GM12878 (cell line): ENCODE measurements around the gene COL9A2. TPM values are rescaled to one million over a fixed set of nuclear protein-coding genes. Genes with fewer than 3 reads are reported as not detected.

Experiments used
- ATAC-seq: fragments of 200-7000 bp; cut with Tn5 transposase; 3 replicates; pipeline ENCODE4 v1.9.1; 2020; ENCODE audit warnings: mild to moderate bottlenecking, moderate library complexity
- BruUV-seq: library from RNA; stranded (reverse); fragments of 400-500 nt; replicated peaks from 2 replicates; lab custom pipeline; 2021; lab: Mats Ljungman, UMichigan
- CTCF ChIA-PET: fragments of 300-600 bp; sonication (Branson Sonifier 250); formaldehyde crosslinking; extraction: SDS; loops from one replicate; lab custom pipeline; 2021; ENCODE audit warnings: inconsistent platforms; lab: Yijun Ruan, JAX
- POLR2A ChIA-PET: fragments of 350-600 bp; formaldehyde crosslinking; extraction: SDS; loops from one replicate; lab custom pipeline; 2021; ENCODE audit warnings: inconsistent platforms; lab: Charles Lee
- RAD21 ChIA-PET: fragments of 300-600 bp; sonication (Branson Sonifier 250); formaldehyde crosslinking; loops from one replicate; lab custom pipeline; 2023; ENCODE audit warnings: antibody characterized with exemption; ENCODE audit not compliant: unreplicated experiment; lab: Charles Lee
- SMC1A ChIA-PET: fragments of 300-600 bp; sonication (Branson Sonifier 250); formaldehyde crosslinking; loops from one replicate; lab custom pipeline; 2023; ENCODE audit not compliant: unreplicated experiment, uncharacterized antibody; lab: Charles Lee
- DNase-seq: peaks from one replicate; pipeline ENCODE4 v3.0.0-alpha.2; 2011; ENCODE audit warnings: low read depth, low spot score
- FAIRE-seq: peaks from 3 replicates; lab custom pipeline; 2011; peaks lifted over from hg19 to GRCh38; lab: Jason Lieb, UNC
- H2AFZ ChIP-seq: 2 replicates; pipeline ENCODE4 v1.6.0; 2011; ENCODE audit warnings: low read depth, low read length, control low read depth; ENCODE audit not compliant: control insufficient read depth
- H3K27ac ChIP-seq: 2 replicates; pipeline ENCODE4 v1.5.1; 2011; ENCODE audit warnings: control low read depth; ENCODE audit not compliant: control insufficient read depth, insufficient read depth
- H3K27me3 ChIP-seq, 2 experiments: replicated peaks in 1 of 2; 2 replicates each; pipeline versions ENCODE4 v1.6.0 to v1.6.1; 2011; ENCODE audit warnings: low read length in 1 of 2; ENCODE audit not compliant: control insufficient read depth in 2 of 2, insufficient read depth in 2 of 2
- H3K36me3 ChIP-seq, 2 experiments: 2 replicates each; pipeline ENCODE4 v1.5.1; 2011; ENCODE audit warnings: low read length in 1 of 2; ENCODE audit not compliant: control insufficient read depth in 2 of 2, insufficient read depth in 2 of 2
- H3K4me1 ChIP-seq: 2 replicates; pipeline ENCODE4 v1.6.1; 2011; ENCODE audit warnings: mild to moderate bottlenecking, low read length, moderate library complexity, mixed read lengths; ENCODE audit not compliant: control insufficient read depth, insufficient read depth
- H3K4me2 ChIP-seq: 2 replicates; pipeline ENCODE4 v1.6.0; 2011; ENCODE audit warnings: control low read depth; ENCODE audit not compliant: control insufficient read depth, insufficient read depth
- H3K4me3 ChIP-seq: fragments of 200-600 bp; sonication (generic); 2 replicates; pipeline ENCODE4 v1.5.1; 2016
- H3K79me2 ChIP-seq: 2 replicates; pipeline ENCODE4 v1.6.0; 2011; ENCODE audit warnings: low read length; ENCODE audit not compliant: control insufficient read depth, insufficient read depth
- H3K9ac ChIP-seq: 2 replicates; pipeline ENCODE4 v1.8.0; 2011; ENCODE audit warnings: low read length, control low read depth, mixed read lengths; ENCODE audit not compliant: control insufficient read depth, insufficient read depth
- H3K9me3 ChIP-seq: replicated peaks from 3 replicates; pipeline ENCODE4 v1.5.1; 2011; ENCODE audit warnings: mild to moderate bottlenecking, low read length; ENCODE audit not compliant: control insufficient read depth, insufficient read depth
- H4K20me1 ChIP-seq: 2 replicates; pipeline ENCODE4 v1.6.0; 2011; ENCODE audit not compliant: control insufficient read depth, insufficient read depth
- E2F8 ChIP-seq: fragments of 450-650 bp; IDR thresholded peaks from 2 replicates; pipeline ENCODE4 v1.6.1; 2018; ENCODE audit warnings: mild to moderate bottlenecking, low read depth, moderate library complexity; ENCODE audit not compliant: partially characterized antibody
- EZH2 ChIP-seq: IDR thresholded peaks from 2 replicates; pipeline ENCODE4 v1.6.1; 2012; ENCODE audit warnings: low read depth, mild to moderate bottlenecking, control low read depth, inconsistent platforms, low read length, borderline replicate concordance; ENCODE audit not compliant: control insufficient read depth
- FOXK2 ChIP-seq: fragments of 450-650 bp; IDR thresholded peaks from 2 replicates; pipeline ENCODE4 v1.6.1; 2017; ENCODE audit warnings: mild to moderate bottlenecking, moderate library complexity
- JUND ChIP-seq: IDR thresholded peaks from 2 replicates; pipeline ENCODE4 v1.6.1; 2012; ENCODE audit warnings: low read depth, mild to moderate bottlenecking, low read length, improper control_type of control experiment, moderate library complexity
- KAT2A ChIP-seq: conservative IDR thresholded peaks from 2 replicates; pipeline ENCODE4 v1.6.1; 2011; ENCODE audit warnings: low read depth, low read length; ENCODE audit not compliant: control insufficient read depth
- RCOR1 ChIP-seq: conservative IDR thresholded peaks from 2 replicates; pipeline ENCODE4 v1.6.1; 2012; ENCODE audit warnings: low read depth, low read length, improper control_type of control experiment
- TAF1 ChIP-seq: IDR thresholded peaks from 2 replicates; pipeline ENCODE4 v1.6.1; 2011; ENCODE audit warnings: mild to moderate bottlenecking, low read depth, low read length, borderline replicate concordance
- TBL1XR1 ChIP-seq: IDR thresholded peaks from 2 replicates; pipeline ENCODE4 v1.6.1; 2012; ENCODE audit warnings: low read depth, low read length, improper control_type of control experiment
- YBX1 ChIP-seq: fragments of 450-650 bp; IDR thresholded peaks from 2 replicates; pipeline ENCODE4 v1.6.1; 2016; ENCODE audit warnings: antibody characterized with exemption
- ZBED1 ChIP-seq: IDR thresholded peaks from 2 replicates; pipeline ENCODE4 v1.6.1; 2016; ENCODE audit warnings: borderline replicate concordance
- ZNF274 ChIP-seq: IDR thresholded peaks from one replicate; pipeline ENCODE4 v1.8.0; 2011; ENCODE audit not compliant: insufficient read length, insufficient read depth
- ZZZ3 ChIP-seq: IDR thresholded peaks from 2 replicates; pipeline ENCODE4 v1.6.1; 2011; ENCODE audit warnings: low read depth; ENCODE audit not compliant: control insufficient read depth, insufficient read length
- WGBS: methylation state at CpG from one replicate; pipeline ENCODE4 v1.1.6; 2016; ENCODE audit warnings: low lambda C conversion rate; ENCODE audit not compliant: insufficient replicate concordance, insufficient coverage; ENCODE audit errors: missing lambda C conversion rate; 5-methylcytosine and 5-hydroxymethylcytosine counted together
- in situ Hi-C: fragments of 300-500 bp; cut with MboI; formaldehyde crosslinking; loops from 9 replicates; pipeline ENCODE4 v1.14.3; 2018; ENCODE audit warnings: mixed read lengths
- intact Hi-C: fragments of 100-400 bp; cut with micrococcal nuclease; formaldehyde crosslinking; loops from one replicate; pipeline ENCODE4 v1.14.2; 2022; ENCODE audit not compliant: unreplicated experiment
- polyA plus RNA-seq, 11 experiments: library from polyadenylated mRNA; depleted of rRNA in 4 of 11; unstranded in 6 of 11; stranded (reverse) in 5 of 11; fragments of >200 nt; fragmentation: Nextera tagmentation in 4 of 11; fragmentation: Illumina TruSeq in 1 of 11; extraction: Ambion mirVana in 4 of 11; extraction: Trizol in 1 of 11; gene quantifications; 1 replicate in 1 of 11; 2 replicates in 10 of 11; pipeline versions ENCODE4 v1.2.1 to v1.2.3, GENCODE V29; 2011 to 2016; ENCODE audit warnings: inconsistent platforms in 2 of 11, missing spikeins in 2 of 11, low read depth in 1 of 11
- total RNA-seq, 4 experiments: library from RNA; depleted of rRNA in 3 of 4; stranded (reverse); fragments of >200 nt in 3 of 4; fragmentation: Illumina TruSeq in 1 of 4; extraction: Trizol in 1 of 4; gene quantifications; 2 replicates each; pipeline versions ENCODE4 v1.2.1 to v1.2.3, GENCODE V29; 2013 to 2021
- TF ChIP-seq, protein P1 (sequence below): fragments of 450-650 bp; IDR thresholded peaks from 2 replicates; pipeline ENCODE4 v1.6.1; 2017; ENCODE audit warnings: mild to moderate bottlenecking, low read depth, inconsistent platforms; ENCODE audit not compliant: poor library complexity, severe bottlenecking

The COL9A2 gene
- total and polyA plus RNA-seq, 10 of the 15 experiments (the other 5 are each of a cell fraction or from before 2014, with no cell fraction given): 3.1 to 63.3 (median 22.4) TPM

- BruUV-seq: no TSS peak
- Histone ChIP-seq H3K9ac (no peak overlapping the region), H4K20me1 (no peaks in the 10 kb centered on the region), H3K27me3 (no peaks in the 10 kb centered on the region), H3K79me2 (peaks cover 33% of the 10 kb centered on the region), H3K4me3 (no peak overlapping the region), H3K27ac (no peak overlapping the region), H3K9me3 (no peaks in the 10 kb centered on the region), H3K4me1 (peaks cover 8% of the 10 kb centered on the region; the same call in 1 of the 2 replicates), H3K4me2 (no peak overlapping the region), H2AFZ (no peak overlapping the region), H3K36me3 (no peaks in the 10 kb centered on the region)
- ChIA-PET SMC1A (interaction anchor here (1.5 to 2.6 kb wide), 4 partner anchors 13 to 149 kb away, joined by 5 to 9 read pairs (median 6); no protein-coding TSS in a partner anchor), CTCF (interaction anchor here (1.0 to 3.8 kb wide), 5 partner anchors 14 to 109 kb away, joined by 3 to 21 read pairs (median 7); no protein-coding TSS in a partner anchor), POLR2A (interaction anchor here (0.6 to 1.1 kb wide), 3 partner anchors 13 to 59 kb away, joined by 3 to 4 read pairs (median 3); no protein-coding TSS in a partner anchor), RAD21 (no interaction called here)
- ATAC-seq: no peak
- FAIRE-seq: no peak
- intact Hi-C loops (loop anchor here (10.0 kb wide), 1 partner anchor 150 kb away; no protein-coding TSS in a partner anchor), in situ Hi-C loops (no loop called here)
- DNase-seq: no peak
- no peak for TF ChIP-seq YBX1
Measured at GRCh38 chr1:40255231-40255630, 61.9 kb downstream of the COL9A2 start.

- in situ Hi-C loops: no loop called here
- Histone ChIP-seq H3K9me3 (no peaks in the 10 kb centered on the region), H3K79me2 (peaks cover 18% of the 10 kb centered on the region), H3K4me1 (peaks cover 8% of the 10 kb centered on the region; the same call in 1 of the 2 replicates), H4K20me1 (no peaks in the 10 kb centered on the region), H3K27ac (no peak overlapping the region), H2AFZ (no peak overlapping the region), H3K4me3 (no peak overlapping the region), H3K36me3 (no peaks in the 10 kb centered on the region), H3K27me3 (no peaks in the 10 kb centered on the region), H3K4me2 (no peak overlapping the region), H3K9ac (no peak overlapping the region)
- intact Hi-C loops: loop anchor here (10.0 kb wide), 1 partner anchor 152 kb away; no protein-coding TSS in a partner anchor
- 97% methylated on average over 2 of the region's 2 CpGs for WGBS
- no peak for FAIRE-seq
- ChIA-PET CTCF (no interaction called here), POLR2A (interaction anchor here (0.7 kb wide), 1 partner anchor 228 kb away, joined by 8 read pairs; no protein-coding TSS in a partner anchor), SMC1A (no interaction called here), RAD21 (no interaction called here)
- ATAC-seq: no peak
- DNase-seq: no peak
- BruUV-seq: no TSS peak
- no peak for TF ChIP-seq RCOR1
- no peak for TF ChIP-seq TAF1
- TF ChIP-seq ZBED1: no peak
- no peak for TF ChIP-seq ZNF274
- no peak for TF ChIP-seq ZZZ3
- TF ChIP-seq KAT2A: no peak
- no peak for TF ChIP-seq E2F8
- TF ChIP-seq EZH2: no peak
- TF ChIP-seq TBL1XR1: no peak
- no peak for TF ChIP-seq FOXK2
- TF ChIP-seq JUND: no peak
- TF ChIP-seq, protein P1, sequence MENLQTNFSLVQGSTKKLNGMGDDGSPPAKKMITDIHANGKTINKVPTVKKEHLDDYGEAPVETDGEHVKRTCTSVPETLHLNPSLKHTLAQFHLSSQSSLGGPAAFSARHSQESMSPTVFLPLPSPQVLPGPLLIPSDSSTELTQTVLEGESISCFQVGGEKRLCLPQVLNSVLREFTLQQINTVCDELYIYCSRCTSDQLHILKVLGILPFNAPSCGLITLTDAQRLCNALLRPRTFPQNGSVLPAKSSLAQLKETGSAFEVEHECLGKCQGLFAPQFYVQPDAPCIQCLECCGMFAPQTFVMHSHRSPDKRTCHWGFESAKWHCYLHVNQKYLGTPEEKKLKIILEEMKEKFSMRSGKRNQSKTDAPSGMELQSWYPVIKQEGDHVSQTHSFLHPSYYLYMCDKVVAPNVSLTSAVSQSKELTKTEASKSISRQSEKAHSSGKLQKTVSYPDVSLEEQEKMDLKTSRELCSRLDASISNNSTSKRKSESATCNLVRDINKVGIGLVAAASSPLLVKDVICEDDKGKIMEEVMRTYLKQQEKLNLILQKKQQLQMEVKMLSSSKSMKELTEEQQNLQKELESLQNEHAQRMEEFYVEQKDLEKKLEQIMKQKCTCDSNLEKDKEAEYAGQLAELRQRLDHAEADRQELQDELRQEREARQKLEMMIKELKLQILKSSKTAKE: no peak
Measured at GRCh38 chr1:40252601-40253000, 64.5 kb downstream of the COL9A2 start.
